Parathyroid adenoma (tissue), 2 donors: Measurements from ENCODE around the gene VILL.

Experiments used
- H2AFZ ChIP-seq: fragments of 300-600 bp; sonication (generic); one replicate; pipeline ENCODE4 v1.7.0; 2017; ENCODE audit warnings: antibody characterized with exemption, mild to moderate bottlenecking
- H3K27ac ChIP-seq: fragments of 300-600 bp; sonication (generic); one replicate; pipeline ENCODE4 v1.7.0; 2017
- H3K27me3 ChIP-seq: fragments of 300-600 bp; sonication (generic); one replicate; pipeline ENCODE4 v1.7.0; 2017; ENCODE audit warnings: low read length; ENCODE audit not compliant: control insufficient read depth, insufficient read depth
- H3K36me3 ChIP-seq: fragments of 300-600 bp; sonication (generic); one replicate; pipeline ENCODE4 v1.7.0; 2017; ENCODE audit warnings: low read length; ENCODE audit not compliant: control insufficient read depth, insufficient read depth
- H3K4me1 ChIP-seq: fragments of 300-600 bp; sonication (generic); one replicate; pipeline ENCODE4 v1.7.0; 2017; ENCODE audit warnings: control low read depth
- H3K4me2 ChIP-seq: fragments of 300-600 bp; sonication (generic); one replicate; pipeline ENCODE4 v1.7.0; 2017; ENCODE audit warnings: low read length
- H3K4me3 ChIP-seq: fragments of 300-600 bp; sonication (generic); one replicate; pipeline ENCODE4 v1.7.0; 2017; ENCODE audit warnings: low read depth, low read length
- H3K79me2 ChIP-seq: fragments of 300-600 bp; sonication (generic); one replicate; pipeline ENCODE4 v1.7.0; 2017; ENCODE audit warnings: control low read depth
- H3K9ac ChIP-seq: fragments of 300-600 bp; sonication (generic); one replicate; pipeline ENCODE4 v1.7.0; 2017; ENCODE audit warnings: mild to moderate bottlenecking
- H3K9me3 ChIP-seq: fragments of 300-600 bp; sonication (generic); one replicate; pipeline ENCODE4 v1.7.0; 2017; ENCODE audit warnings: low read length; ENCODE audit not compliant: control insufficient read depth
- CTCF ChIP-seq: fragments of 300-600 bp; sonication (generic); IDR thresholded peaks from one replicate; pipeline ENCODE4 v1.7.0; 2017; ENCODE audit warnings: antibody characterized with exemption, mild to moderate bottlenecking
- donor health status: primary hyperparathyroidism.

VILL gene

GRCh38 chr3:38043486-38043885, 52.9 kb downstream of the VILL start:
- no peak overlapping the region for H3K27ac ChIP-seq
- no peak for TF ChIP-seq CTCF
- H3K27me3 ChIP-seq: no peaks in the 10 kb centered on the region
- H3K9ac ChIP-seq: no peak overlapping the region
- no peaks in the 10 kb centered on the region for H3K9me3 ChIP-seq
- no peak overlapping the region for H2AFZ ChIP-seq
- no peaks in the 10 kb centered on the region for H3K36me3 ChIP-seq
- H3K79me2 ChIP-seq: no peaks in the 10 kb centered on the region
- no peaks in the 10 kb centered on the region for H3K4me1 ChIP-seq
- no peak overlapping the region for H3K4me2 ChIP-seq
- H3K4me3 ChIP-seq: no peak overlapping the region

GRCh38 chr3:38046027-38046426, 55.4 kb downstream of the VILL start:
- H3K9me3 ChIP-seq: no peaks in the 10 kb centered on the region
- no peak overlapping the region for H3K27ac ChIP-seq
- H3K27me3 ChIP-seq: no peaks in the 10 kb centered on the region
- H3K4me1 ChIP-seq: no peaks in the 10 kb centered on the region
- no peak overlapping the region for H3K4me3 ChIP-seq
- H3K4me2 ChIP-seq: no peak overlapping the region
- H3K9ac ChIP-seq: no peak overlapping the region
- H3K79me2 ChIP-seq: no peaks in the 10 kb centered on the region
- no peaks in the 10 kb centered on the region for H3K36me3 ChIP-seq
- no peak overlapping the region for H2AFZ ChIP-seq
- no peak for TF ChIP-seq CTCF

GRCh38 chr3:38046821-38047220, 56.2 kb downstream of the VILL start:
- no peak overlapping the region for H3K4me2 ChIP-seq
- no peaks in the 10 kb centered on the region for H3K36me3 ChIP-seq
- no peak for TF ChIP-seq CTCF
- no peak overlapping the region for H3K9ac ChIP-seq
- H3K4me1 ChIP-seq: no peaks in the 10 kb centered on the region
- H3K79me2 ChIP-seq: no peaks in the 10 kb centered on the region
- H3K4me3 ChIP-seq: no peak overlapping the region
- no peaks in the 10 kb centered on the region for H3K27me3 ChIP-seq
- no peak overlapping the region for H3K27ac ChIP-seq
- H2AFZ ChIP-seq: no peak overlapping the region
- no peaks in the 10 kb centered on the region for H3K9me3 ChIP-seq

- Histone ChIP-seq H2AFZ (no peak overlapping the region), H3K4me1 (no peaks in the 10 kb centered on the region), H3K27me3 (no peaks in the 10 kb centered on the region), H3K9me3 (no peaks in the 10 kb centered on the region), H3K27ac (no peak overlapping the region), H3K36me3 (no peaks in the 10 kb centered on the region), H3K9ac (no peak overlapping the region), H3K4me3 (no peak overlapping the region), H3K4me2 (no peak overlapping the region), H3K79me2 (no peaks in the 10 kb centered on the region)
- TF ChIP-seq CTCF: no peak
Measured at GRCh38 chr3:38047896-38048295, 57.3 kb downstream of the VILL start.

GRCh38 chr3:38049358-38050126, 59.0 kb downstream of the VILL start:
- Histone ChIP-seq H3K36me3 (no peaks in the 10 kb centered on the region), H3K27ac (no peak overlapping the region), H2AFZ (no peak overlapping the region), H3K4me3 (no peak overlapping the region), H3K4me1 (no peaks in the 10 kb centered on the region), H3K27me3 (no peaks in the 10 kb centered on the region), H3K79me2 (no peaks in the 10 kb centered on the region), H3K9ac (no peak overlapping the region), H3K4me2 (no peak overlapping the region), H3K9me3 (no peaks in the 10 kb centered on the region)
- TF ChIP-seq CTCF: no peak
